ENCODE measurements around the gene KLHL12. TPM values are rescaled to one million over a fixed set of nuclear protein-coding genes. Genes with fewer than 3 reads are reported as not detected.
A peak's percentile ranks its signal among the peaks of the same experiment; 100 is the strongest.
"Not testable (repeated sequence)": the region's sequence is repeated elsewhere in the genome, so short reads cannot be mapped to it uniquely, and the experiment has no call there.

Gene KLHL12
- total RNA-seq, 2 experiments from 2014 or later = 32.1 to 39.1 TPM

- ChIA-PET CTCF (interaction anchor here (0.6 to 1.4 kb wide), 2 partner anchors 8 to 48 kb away, joined by 3 to 4 read pairs; no protein-coding TSS in a partner anchor), POLR2A (no interaction called here)
- ATAC-seq (no peak), DNase-seq (no peak)
- Mint-ChIP-seq H3K27me3 (no peaks in the 10 kb centered on the region), H3K27ac (no peak overlapping the region), H3K4me1 (peaks cover 51% of the 10 kb centered on the region), H3K9me3 (ENCODE audit: low read depth) (no peaks in the 10 kb centered on the region), H3K36me3 (ENCODE audit: low read depth) (peaks cover 33% of the 10 kb centered on the region), H3K4me3 (no peak overlapping the region)
- intact Hi-C loops (cut with DNase I, micrococcal nuclease) = loop anchor here in 1 of 2 experiments (2.0 kb wide), 1 partner anchor 17 kb away; no protein-coding TSS in a partner anchor
These were observed 25.1 kb upstream of the KLHL12 start for GRCh38 chr1:202952099-202952498.

- Mint-ChIP-seq H3K9me3 (ENCODE audit: low read depth) (no peaks in the 10 kb centered on the region), H3K4me1 (peaks cover 44% of the 10 kb centered on the region), H3K36me3 (ENCODE audit: low read depth) (peaks cover 34% of the 10 kb centered on the region), H3K4me3 (no peak overlapping the region), H3K27me3 (no peaks in the 10 kb centered on the region), H3K27ac (peak overlapping the region; percentile 39)
- intact Hi-C loops (cut with DNase I, micrococcal nuclease) = no loop called here
- ChIA-PET CTCF (interaction anchor here (0.6 to 1.4 kb wide), 2 partner anchors 8 to 40 kb away, joined by 4 read pairs; no protein-coding TSS in a partner anchor), POLR2A (no interaction called here)
- DNase-seq = no peak
- ATAC-seq = no peak
These were observed 24.4 kb upstream of the KLHL12 start for GRCh38 chr1:202951437-202951836.

DNA sequence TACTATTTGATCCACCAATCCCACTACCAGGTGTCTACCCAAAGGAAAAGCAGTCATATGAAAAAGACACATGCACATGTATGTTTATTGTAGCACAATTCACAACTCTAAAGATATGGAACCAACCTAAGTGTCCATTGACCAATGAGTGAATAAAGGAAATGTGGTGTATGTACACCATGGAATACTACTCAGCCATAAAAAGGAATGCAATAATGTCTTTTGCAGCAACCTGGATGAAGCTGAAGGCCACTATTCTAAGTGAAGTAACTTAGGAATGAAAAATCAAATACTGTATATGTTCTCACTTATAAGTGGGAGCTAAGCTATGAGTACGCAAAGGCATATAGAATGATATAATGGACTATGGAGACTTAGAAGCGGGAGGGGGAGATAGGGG lies 18.4 kb upstream of the KLHL12 start:
- H3K27ac Mint-ChIP-seq = no peak overlapping the region
- no peak for DNase-seq
- intact Hi-C loops (cut with DNase I, micrococcal nuclease) = no loop called here
- ChIA-PET CTCF (interaction anchor here (0.8 to 1.4 kb wide), 3 partner anchors 9 to 54 kb away, joined by 3 to 5 read pairs (median 3); no protein-coding TSS in a partner anchor), POLR2A (interaction anchor here (0.6 kb wide), 3 partner anchors 26 to 134 kb away, joined by 3 to 13 read pairs (median 3); no protein-coding TSS in a partner anchor)
- ATAC-seq = no peak
- H3K4me1 Mint-ChIP-seq = no peaks in the 10 kb centered on the region
- no peak overlapping the region for H3K4me3 Mint-ChIP-seq
- H3K36me3 Mint-ChIP-seq (ENCODE audit: low read depth) = peaks cover 43% of the 10 kb centered on the region
- H3K27me3 Mint-ChIP-seq = no peaks in the 10 kb centered on the region
- H3K9me3 Mint-ChIP-seq (ENCODE audit: low read depth) = no peaks in the 10 kb centered on the region

- peaks cover 41% of the 10 kb centered on the region for H3K36me3 Mint-ChIP-seq (ENCODE audit: low read depth)
- H3K4me3 Mint-ChIP-seq = no peak overlapping the region
- no peak overlapping the region for H3K27ac Mint-ChIP-seq
- no peaks in the 10 kb centered on the region for H3K4me1 Mint-ChIP-seq
- intact Hi-C loops (cut with DNase I, micrococcal nuclease) = no loop called here
- DNase-seq (no peak), ATAC-seq (no peak)
- H3K9me3 Mint-ChIP-seq (ENCODE audit: low read depth) = no peaks in the 10 kb centered on the region
- CTCF ChIA-PET = interaction anchor here (0.6 to 1.4 kb wide), 5 partner anchors 9 to 94 kb away, joined by 3 to 5 read pairs (median 4); no protein-coding TSS in a partner anchor
- POLR2A ChIA-PET = no interaction called here
- no peaks in the 10 kb centered on the region for H3K27me3 Mint-ChIP-seq
These were observed 17.4 kb upstream of the KLHL12 start for GRCh38 chr1:202944438-202944921.

DNA sequence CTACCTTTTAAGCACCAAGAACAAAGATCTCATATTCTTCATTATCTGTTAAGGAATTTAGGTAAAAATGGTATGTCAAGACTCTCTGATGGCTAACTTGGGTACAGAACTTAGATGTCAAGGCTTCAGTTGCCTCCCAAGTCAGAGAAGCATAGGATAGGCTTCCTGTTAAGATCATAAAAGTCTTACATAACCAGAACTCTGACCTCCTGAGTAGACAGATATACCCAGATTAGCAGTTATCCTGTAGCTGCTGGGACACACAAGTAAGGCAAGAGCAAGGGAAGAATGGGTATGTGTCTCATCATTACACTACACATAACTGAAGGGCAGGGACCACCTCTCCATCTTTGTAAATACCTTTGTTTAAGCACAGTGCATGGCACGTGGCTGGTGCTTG lies 15.4 kb upstream of the KLHL12 start:
- intact Hi-C loops (cut with DNase I, micrococcal nuclease) = no loop called here
- Mint-ChIP-seq H3K4me3 (no peak overlapping the region), H3K36me3 (ENCODE audit: low read depth) (peaks cover 30% of the 10 kb centered on the region), H3K4me1 (no peaks in the 10 kb centered on the region), H3K9me3 (ENCODE audit: low read depth) (no peaks in the 10 kb centered on the region), H3K27me3 (no peaks in the 10 kb centered on the region), H3K27ac (no peak overlapping the region)
- ChIA-PET POLR2A (no interaction called here), CTCF (no interaction called here)
- ATAC-seq = no peak
- no peak for DNase-seq

DNA sequence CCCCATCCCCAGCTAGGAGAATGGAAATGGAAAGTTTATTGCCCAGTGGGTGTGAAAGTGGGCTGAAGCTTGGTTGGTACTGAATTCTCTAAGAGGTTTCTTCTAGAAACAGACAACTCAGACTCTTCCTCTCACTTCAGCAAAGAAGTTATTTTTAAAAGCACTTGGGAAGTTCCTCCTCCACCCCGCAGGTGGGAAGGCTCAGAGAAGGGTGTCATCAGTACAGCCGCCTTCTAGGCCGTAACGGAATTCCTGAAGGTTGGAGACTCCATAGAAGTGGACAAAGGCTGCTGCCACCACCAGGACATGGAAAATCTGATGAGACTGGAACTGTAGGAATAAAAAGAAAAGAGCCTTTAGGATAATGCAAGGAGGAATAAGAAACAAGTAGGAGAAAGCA lies 14.3 kb upstream of the KLHL12 start:
- Mint-ChIP-seq H3K9me3 (ENCODE audit: low read depth) (no peaks in the 10 kb centered on the region), H3K36me3 (ENCODE audit: low read depth) (peaks cover 28% of the 10 kb centered on the region)

GRCh38 chr1:202940561-202940960 lies 13.5 kb upstream of the KLHL12 start:
- ATAC-seq (no peak), DNase-seq (no peak)
- Mint-ChIP-seq H3K27ac (no peak overlapping the region), H3K9me3 (ENCODE audit: low read depth) (no peaks in the 10 kb centered on the region), H3K36me3 (ENCODE audit: low read depth) (peaks cover 25% of the 10 kb centered on the region), H3K27me3 (no peaks in the 10 kb centered on the region), H3K4me3 (no peak overlapping the region), H3K4me1 (no peaks in the 10 kb centered on the region)
- ChIA-PET POLR2A (no interaction called here), CTCF (no interaction called here)
- intact Hi-C loops (cut with DNase I, micrococcal nuclease) = no loop called here

More for the DNA sequence above, 14.3 kb upstream of the KLHL12 start:
- Mint-ChIP-seq H3K27ac (no peak overlapping the region), H3K27me3 (no peaks in the 10 kb centered on the region), H3K4me1 (no peaks in the 10 kb centered on the region), H3K4me3 (no peak overlapping the region)
- intact Hi-C loops (cut with DNase I, micrococcal nuclease) = loop anchor here in 1 of 2 experiments (1.0 kb wide), 1 partner anchor 14 kb away; no protein-coding TSS in a partner anchor
- ChIA-PET CTCF (no interaction called here), POLR2A (no interaction called here)
- ATAC-seq (no peak), DNase-seq (no peak)

GRCh38 chr1:202938287-202938925 lies 11.4 kb upstream of the KLHL12 start:
- Mint-ChIP-seq H3K27me3 (no peaks in the 10 kb centered on the region), H3K36me3 (ENCODE audit: low read depth) (peaks cover 12% of the 10 kb centered on the region)
- intact Hi-C loops (cut with DNase I, micrococcal nuclease) = no loop called here

GRCh38 chr1:202936409-202936808 lies 9.4 kb upstream of the KLHL12 start:
- H3K4me1 Mint-ChIP-seq; H3K4me3 Mint-ChIP-seq; H3K36me3 Mint-ChIP-seq (ENCODE audit: low read depth); H3K27ac Mint-ChIP-seq; DNase-seq; intact Hi-C loops (cut with DNase I, micrococcal nuclease); H3K27me3 Mint-ChIP-seq; H3K9me3 Mint-ChIP-seq (ENCODE audit: low read depth); CTCF ChIA-PET; ATAC-seq; POLR2A ChIA-PET: not testable (repeated sequence)

More at GRCh38 chr1:202938287-202938925, 11.4 kb upstream of the KLHL12 start:
- DNase-seq = no peak
- Mint-ChIP-seq H3K27ac (no peak overlapping the region), H3K4me3 (no peak overlapping the region), H3K4me1 (peaks cover 5% of the 10 kb centered on the region), H3K9me3 (ENCODE audit: low read depth) (no peaks in the 10 kb centered on the region)
- ATAC-seq = no peak
- POLR2A ChIA-PET = no interaction called here
- CTCF ChIA-PET = no interaction called here

- ChIA-PET POLR2A (no interaction called here), CTCF (interaction anchor here (0.6 kb wide), 1 partner anchor 73 kb away, joined by 3 read pairs; no protein-coding TSS in a partner anchor)
- H3K4me1 Mint-ChIP-seq = peaks cover 7% of the 10 kb centered on the region
- no peak for ATAC-seq
- peaks cover 1% of the 10 kb centered on the region for H3K9me3 Mint-ChIP-seq (ENCODE audit: low read depth)
- intact Hi-C loops (cut with DNase I, micrococcal nuclease) = no loop called here
- no peak overlapping the region for H3K4me3 Mint-ChIP-seq
- no peak for DNase-seq
- peaks cover 2% of the 10 kb centered on the region for H3K36me3 Mint-ChIP-seq (ENCODE audit: low read depth)
- no peak overlapping the region for H3K27ac Mint-ChIP-seq
- no peaks in the 10 kb centered on the region for H3K27me3 Mint-ChIP-seq
These were observed 8.8 kb upstream of the KLHL12 start for GRCh38 chr1:202935844-202936243.

DNA sequence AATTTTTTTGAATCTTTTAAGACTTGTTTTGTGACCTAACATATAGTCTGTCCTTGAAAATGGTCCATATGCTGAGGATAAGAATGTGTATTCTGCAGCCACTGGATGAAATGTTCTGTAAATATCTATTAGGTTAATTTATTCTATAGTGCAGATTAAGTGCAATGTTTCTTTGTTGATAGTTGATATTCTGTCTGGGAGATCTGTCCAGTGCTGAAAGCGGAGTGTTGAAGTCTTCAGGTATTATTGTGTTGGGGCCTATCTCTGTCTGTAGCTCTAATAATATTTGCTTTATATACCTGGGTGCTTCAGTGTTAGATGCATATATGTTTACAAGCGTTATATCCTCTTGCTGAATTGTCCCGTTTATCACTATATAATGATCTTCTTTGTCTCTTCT lies 7.7 kb upstream of the KLHL12 start:
- H3K4me1 Mint-ChIP-seq = peaks cover 7% of the 10 kb centered on the region
- intact Hi-C loops (cut with DNase I, micrococcal nuclease) = no loop called here
- H3K4me3 Mint-ChIP-seq = no peak overlapping the region
- H3K9me3 Mint-ChIP-seq (ENCODE audit: low read depth) = peaks cover 1% of the 10 kb centered on the region
- ChIA-PET CTCF (no interaction called here), POLR2A (no interaction called here)
- no peak overlapping the region for H3K27ac Mint-ChIP-seq
- DNase-seq = no peak
- peaks cover 2% of the 10 kb centered on the region for H3K36me3 Mint-ChIP-seq (ENCODE audit: low read depth)
- no peaks in the 10 kb centered on the region for H3K27me3 Mint-ChIP-seq
- no peak for ATAC-seq

GRCh38 chr1:202932476-202932875 lies 5.4 kb upstream of the KLHL12 start:
- H3K4me1 Mint-ChIP-seq = peaks cover 7% of the 10 kb centered on the region
- no peak overlapping the region for H3K4me3 Mint-ChIP-seq
- intact Hi-C loops (cut with DNase I, micrococcal nuclease) = no loop called here
- ATAC-seq (no peak), DNase-seq (no peak)
- ChIA-PET POLR2A (interaction anchor here (0.5 kb wide), 1 partner anchor 38 kb away, joined by 3 read pairs; no protein-coding TSS in a partner anchor), CTCF (no interaction called here)
- H3K36me3 Mint-ChIP-seq (ENCODE audit: low read depth) = no peaks in the 10 kb centered on the region
- H3K9me3 Mint-ChIP-seq (ENCODE audit: low read depth) = peaks cover 1% of the 10 kb centered on the region
- H3K27me3 Mint-ChIP-seq = no peaks in the 10 kb centered on the region
- H3K27ac Mint-ChIP-seq = no peak overlapping the region
